ENCODE data around the gene MEGF8. TPM values are rescaled to one million over a fixed set of nuclear protein-coding genes. Genes with fewer than 3 reads are reported as not detected.

Gene MEGF8
- total and polyA plus RNA-seq, 2 of the 13 experiments (the other 11 are each of a cell fraction or from before 2014, with no cell fraction given) = 4.0 to 8.8 TPM

DNA sequence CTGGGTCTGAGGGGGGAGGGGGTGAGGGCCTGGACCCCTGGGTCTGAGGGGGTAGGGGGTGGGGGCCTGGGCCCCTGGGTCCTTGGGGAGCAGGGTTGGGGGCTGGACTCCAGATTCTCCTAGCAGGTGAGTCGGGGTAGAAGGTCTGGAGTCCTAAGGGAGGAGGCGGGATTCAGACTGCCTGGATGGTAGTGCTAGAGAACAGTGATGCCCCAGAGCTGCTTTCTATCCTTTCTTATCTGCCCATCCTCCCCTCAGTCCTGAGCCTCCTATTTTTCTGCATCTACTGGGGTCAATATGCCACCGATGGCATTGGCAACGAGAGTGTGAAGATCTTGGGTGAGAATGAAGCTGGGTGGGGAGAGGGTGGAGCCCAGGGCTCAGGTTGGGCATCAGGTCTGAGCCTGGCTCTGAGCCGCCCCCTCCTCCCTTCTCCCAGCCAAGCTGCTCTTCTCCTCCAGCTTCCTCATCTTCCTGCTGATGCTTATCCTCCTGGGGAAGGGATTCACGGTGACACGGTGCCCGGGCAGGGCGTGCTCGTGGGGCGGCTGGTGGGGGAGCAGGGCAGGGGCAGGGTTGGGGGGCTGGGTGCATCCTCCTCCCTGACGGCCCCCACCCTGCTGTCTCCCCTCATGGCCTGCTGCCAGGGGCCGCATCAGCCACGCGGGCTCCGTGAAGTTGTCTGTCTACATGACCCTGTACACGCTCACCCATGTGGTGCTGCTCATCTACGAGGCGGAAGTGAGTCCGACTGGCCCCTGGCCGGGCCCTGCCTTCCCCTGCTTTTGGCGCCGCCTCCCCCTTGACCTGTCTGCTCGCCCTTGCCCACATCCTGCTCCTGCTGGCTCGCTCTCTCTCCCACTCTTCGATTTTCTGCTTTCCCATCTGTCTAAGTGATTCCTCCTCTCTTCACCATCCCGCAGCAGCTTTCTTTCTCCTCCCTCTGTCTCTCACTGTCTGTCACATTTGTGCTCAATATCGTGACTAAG, 8.9 kb upstream of the MEGF8 start (continued):
- TF ChIP-seq, protein P1, sequence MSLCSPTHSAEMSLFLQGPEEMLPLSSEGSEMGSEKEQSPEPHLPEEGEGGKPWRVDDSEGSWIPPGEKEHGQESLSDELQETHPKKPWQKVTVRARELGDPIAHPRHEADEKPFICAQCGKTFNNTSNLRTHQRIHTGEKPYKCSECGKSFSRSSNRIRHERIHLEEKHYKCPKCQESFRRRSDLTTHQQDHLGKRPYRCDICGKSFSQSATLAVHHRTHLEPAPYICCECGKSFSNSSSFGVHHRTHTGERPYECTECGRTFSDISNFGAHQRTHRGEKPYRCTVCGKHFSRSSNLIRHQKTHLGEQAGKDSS (CRISPR knock-in tag; IDR thresholded peaks at IDR 0.05; ENCODE audit: borderline replicate concordance, low read depth) = 0 out of 2 replicates have a peak, but pooled peaks have one; percentile 35
- TF ChIP-seq KMT2B (CRISPR knock-in tag; IDR thresholded peaks at IDR 0.05) = 0 out of 2 replicates have a peak, but pooled peaks have one; percentile 20
- TF ChIP-seq SRSF9 (IDR thresholded peaks at IDR 0.05; ENCODE audit: borderline replicate concordance, insufficient read depth, low read depth, low read length, poor library complexity, severe bottlenecking) = no peak
- TF ChIP-seq ZNF33A (CRISPR knock-in tag; IDR thresholded peaks at IDR 0.05; ENCODE audit: borderline replicate concordance) = no peak
- TF ChIP-seq THAP11 (CRISPR knock-in tag; IDR thresholded peaks at IDR 0.05) = peak; percentile 57
- TF ChIP-seq AKNA (CRISPR knock-in tag; IDR thresholded peaks at IDR 0.05; ENCODE audit: borderline replicate concordance) = no peak
- TF ChIP-seq CENPT (CRISPR knock-in tag; IDR thresholded peaks at IDR 0.05; ENCODE audit: low read depth) = no peak
- TF ChIP-seq ZNF619 (CRISPR knock-in tag; IDR thresholded peaks at IDR 0.05) = no peak
- 0 out of 2 replicates have a peak, but pooled peaks have one; percentile 25 for TF ChIP-seq ZNF7 (CRISPR knock-in tag; IDR thresholded peaks at IDR 0.05)
- TF ChIP-seq ZBTB38 (CRISPR knock-in tag; IDR thresholded peaks at IDR 0.05) = peak; percentile 33; the same call in 1 of the 2 replicates
- no peak for TF ChIP-seq CBX1 (IDR thresholded peaks at IDR 0.05; ENCODE audit: low read depth)
- TF ChIP-seq PHF8 (CRISPR knock-in tag; IDR thresholded peaks at IDR 0.05) = no peak
- no peak for TF ChIP-seq ZFP36L1 (CRISPR knock-in tag; IDR thresholded peaks at IDR 0.05)
- no peak for TF ChIP-seq MAFK (conservative IDR thresholded peaks at IDR 0.05 in 1 of 2, IDR thresholded peaks at IDR 0.05 in 1 of 2; ENCODE audit: low read length in 2 of 2)
- no peak for TF ChIP-seq MIXL1 (CRISPR knock-in tag; IDR thresholded peaks at IDR 0.05)
- TF ChIP-seq ZKSCAN5 (CRISPR knock-in tag; IDR thresholded peaks at IDR 0.05) = no peak
- TF ChIP-seq ZNF34 (CRISPR knock-in tag; IDR thresholded peaks at IDR 0.05; ENCODE audit: borderline replicate concordance) = no peak
- TF ChIP-seq FOSL2 (CRISPR knock-in tag; IDR thresholded peaks at IDR 0.05) = no peak
- no peak for TF ChIP-seq ZNF484 (CRISPR knock-in tag; IDR thresholded peaks at IDR 0.05; ENCODE audit: borderline replicate concordance, low read depth)
- no peak for TF ChIP-seq CC2D1A (CRISPR knock-in tag; IDR thresholded peaks at IDR 0.05)
- no peak for TF ChIP-seq TEF (CRISPR knock-in tag; IDR thresholded peaks at IDR 0.05)
- TF ChIP-seq XRCC5 (optimal IDR thresholded peaks at IDR 0.05; ENCODE audit: low read length) = no peak
- TF ChIP-seq KAT8 (CRISPR knock-in tag; IDR thresholded peaks at IDR 0.05) = peak; percentile 52
- no peak for TF ChIP-seq ZNF317 (CRISPR knock-in tag; IDR thresholded peaks at IDR 0.05)
- no peak for TF ChIP-seq MED13 (CRISPR knock-in tag; IDR thresholded peaks at IDR 0.05)
